Endothelial cell of umbilical vein (primary cell): Measurements from ENCODE around the gene MED12L. TPM values are rescaled to one million over a fixed set of nuclear protein-coding genes. Genes with fewer than 3 reads are reported as not detected.

Source experiments
- BruUV-seq: library from RNA; stranded (reverse); fragments of 400-500 nt; replicated peaks from 2 replicates; lab custom pipeline; 2021; lab: Mats Ljungman, UMichigan
- CTCF ChIA-PET: fragments of 300-600, 350-600 bp; sonication (Branson Sonifier 250); formaldehyde crosslinking; loops from one replicate; lab custom pipeline; 2021; ENCODE audit warnings: antibody characterized with exemption, inconsistent platforms; lab: Charles Lee
- POLR2A ChIA-PET: fragments of 300-600, 350-600 bp; sonication (Branson Sonifier 250); formaldehyde crosslinking; loops from one replicate; lab custom pipeline; 2021; ENCODE audit warnings: antibody characterized with exemption, inconsistent platforms; lab: Charles Lee
- DNase-seq: peaks from one replicate; pipeline ENCODE4 v3.0.0-alpha.2; 2011; ENCODE audit warnings: low read depth, low spot score
- FAIRE-seq: peaks from 2 replicates; lab custom pipeline; 2011; peaks lifted over from hg19 to GRCh38; lab: Jason Lieb, UNC
- H2AFZ ChIP-seq: 2 replicates; pipeline ENCODE4 v1.6.0; 2012; ENCODE audit warnings: low read depth, low read length, control low read depth, inconsistent platforms
- H3K27ac ChIP-seq: 2 replicates; pipeline ENCODE4 v1.5.1; 2011; ENCODE audit warnings: low read depth, mild to moderate bottlenecking, control low read depth, low read length, moderate library complexity; ENCODE audit not compliant: insufficient read depth
- H3K27me3 ChIP-seq, 2 experiments: 2 replicates each; pipeline versions ENCODE4 v1.6.0 to v1.6.1; 2011; ENCODE audit warnings: low read length in 2 of 2, mixed read lengths in 1 of 2; ENCODE audit not compliant: control insufficient read depth in 2 of 2, insufficient read depth in 2 of 2
- H3K36me3 ChIP-seq, 2 experiments: 2 replicates in 1 of 2; 3 replicates in 1 of 2; pipeline ENCODE4 v1.5.1; 2011; ENCODE audit warnings: low read length in 2 of 2, mild to moderate bottlenecking in 1 of 2, moderate library complexity in 1 of 2; ENCODE audit not compliant: control insufficient read depth in 2 of 2, insufficient read depth in 2 of 2; ENCODE audit errors: extremely low read depth in 1 of 2
- H3K4me1 ChIP-seq: 3 replicates; pipeline ENCODE4 v1.5.1; 2011; ENCODE audit warnings: mild to moderate bottlenecking, low read length; ENCODE audit not compliant: control insufficient read depth, insufficient read depth; ENCODE audit errors: extremely low read depth
- H3K4me2 ChIP-seq: 2 replicates; pipeline ENCODE4 v1.6.1; 2011; ENCODE audit warnings: low read length, control low read depth, mixed read lengths; ENCODE audit not compliant: insufficient read depth
- H3K4me3 ChIP-seq, 3 experiments: fragments of 200-600 bp in 1 of 3; sonication (generic), shearing (Covaris generic) in 1 of 3; replicated peaks in 1 of 3; 2 replicates each; pipeline ENCODE4 v1.5.1; 2011 to 2016; ENCODE audit warnings: control low read depth in 3 of 3, low read length in 3 of 3, mild to moderate bottlenecking in 2 of 3, inconsistent platforms in 1 of 3, low read depth in 1 of 3, moderate library complexity in 1 of 3; ENCODE audit not compliant: insufficient read depth in 1 of 3
- H3K79me2 ChIP-seq: 2 replicates; pipeline ENCODE4 v1.6.0; 2012; ENCODE audit warnings: low read length, inconsistent platforms; ENCODE audit not compliant: control insufficient read depth, insufficient read depth
- H3K9ac ChIP-seq: replicated peaks from 2 replicates; pipeline ENCODE3; 2011; ENCODE audit warnings: low read length, control low read depth; ENCODE audit not compliant: insufficient read depth; ENCODE audit errors: extremely low read depth
- H3K9me1 ChIP-seq: replicated peaks from 3 replicates; pipeline ENCODE4 v1.6.0; 2011; ENCODE audit warnings: mild to moderate bottlenecking, low read length; ENCODE audit not compliant: control insufficient read depth, insufficient read depth; ENCODE audit errors: extremely low read depth
- H3K9me3 ChIP-seq: replicated peaks from 2 replicates; pipeline ENCODE4 v1.5.1; 2012; ENCODE audit warnings: low read length, inconsistent platforms; ENCODE audit not compliant: control insufficient read depth, insufficient read depth
- H4K20me1 ChIP-seq: replicated peaks from 2 replicates; pipeline ENCODE3; 2011; ENCODE audit warnings: mild to moderate bottlenecking, low read length; ENCODE audit not compliant: control insufficient read depth, insufficient read depth; ENCODE audit errors: extremely low read depth
- EZH2 ChIP-seq: IDR thresholded peaks from 2 replicates; pipeline ENCODE4 v1.6.1; 2012; ENCODE audit warnings: borderline replicate concordance, low read depth, mild to moderate bottlenecking, moderate library complexity, low read length, inconsistent platforms; ENCODE audit not compliant: severe bottlenecking
- FOS ChIP-seq: IDR thresholded peaks from 2 replicates; pipeline ENCODE4 v1.6.1; 2011; ENCODE audit warnings: mild to moderate bottlenecking, low read length, moderate library complexity, borderline replicate concordance; ENCODE audit not compliant: insufficient read depth
- GATA2 ChIP-seq: IDR thresholded peaks from 2 replicates; pipeline ENCODE4 v1.7.0; 2011; ENCODE audit warnings: low read depth, mild to moderate bottlenecking, moderate library complexity, mixed read lengths, low read length; ENCODE audit not compliant: insufficient read length, insufficient read depth
- JUN ChIP-seq: IDR thresholded peaks from 2 replicates; pipeline ENCODE4 v1.6.1; 2011; ENCODE audit warnings: borderline replicate concordance, low read depth; ENCODE audit not compliant: insufficient read length, insufficient read depth
- MYC ChIP-seq: IDR thresholded peaks from one replicate; pipeline ENCODE4 v1.6.1; 2011; ENCODE audit warnings: mild to moderate bottlenecking, low read depth, low read length
- POLR2A ChIP-seq: IDR thresholded peaks from 2 replicates; pipeline ENCODE4 v1.6.1; 2012; ENCODE audit warnings: low read depth, mild to moderate bottlenecking, control low read depth, low read length
- POLR2AphosphoS5 ChIP-seq: IDR thresholded peaks from 2 replicates; pipeline ENCODE4 v1.6.1; 2012; ENCODE audit warnings: low read depth, mild to moderate bottlenecking, control low read depth, low read length, moderate library complexity; ENCODE audit not compliant: insufficient read depth
- dilution Hi-C: fragments of 300-500 bp; cut with MboI; formaldehyde crosslinking; loops from one replicate; pipeline ENCODE4 v1.15.0; 2019; ENCODE audit warnings: low sequenced_read_pairs; ENCODE audit not compliant: extremely low pct_ligation_motif_present
- intact Hi-C: fragments of 100-400 bp; cut with micrococcal nuclease; formaldehyde crosslinking; loops from one replicate; pipeline ENCODE4 v1.10.0; 2022
- polyA plus RNA-seq, 4 experiments: library from polyadenylated mRNA; depleted of rRNA in 3 of 4; stranded (reverse) in 3 of 4; unstranded in 1 of 4; fragments of >200 nt; gene quantifications; 2 replicates each; pipeline versions ENCODE4 v1.2.1 to v1.2.3, GENCODE V29; 2011 to 2012; ENCODE audit warnings: missing spikeins in 1 of 4
- total RNA-seq: library from RNA; stranded (reverse); gene quantifications from 2 replicates; pipeline ENCODE4 v1.2.3, GENCODE V29; 2021
- TF ChIP-seq, protein P1 (sequence below): IDR thresholded peaks from 2 replicates; pipeline ENCODE4 v1.6.1; 2011; ENCODE audit not compliant: insufficient read depth, insufficient read length
- TF ChIP-seq, protein P2 (sequence below), 2 donors: IDR thresholded peaks; 1 replicate in 1 of 2; 2 replicates in 1 of 2; pipeline ENCODE4 v1.5.1; 2011; ENCODE audit warnings: low read length in 2 of 2, mild to moderate bottlenecking in 2 of 2, moderate library complexity in 2 of 2, control low read depth in 1 of 2, inconsistent platforms in 1 of 2, low read depth in 1 of 2; ENCODE audit not compliant: insufficient read depth in 1 of 2; ENCODE audit errors: extremely low read depth in 1 of 2

The MED12L gene
- total and polyA plus RNA-seq, 2 donors (not counting 3 experiments of a cell fraction or from before 2014, with no cell fraction given): 0.03 to 0.27 TPM

DNA sequence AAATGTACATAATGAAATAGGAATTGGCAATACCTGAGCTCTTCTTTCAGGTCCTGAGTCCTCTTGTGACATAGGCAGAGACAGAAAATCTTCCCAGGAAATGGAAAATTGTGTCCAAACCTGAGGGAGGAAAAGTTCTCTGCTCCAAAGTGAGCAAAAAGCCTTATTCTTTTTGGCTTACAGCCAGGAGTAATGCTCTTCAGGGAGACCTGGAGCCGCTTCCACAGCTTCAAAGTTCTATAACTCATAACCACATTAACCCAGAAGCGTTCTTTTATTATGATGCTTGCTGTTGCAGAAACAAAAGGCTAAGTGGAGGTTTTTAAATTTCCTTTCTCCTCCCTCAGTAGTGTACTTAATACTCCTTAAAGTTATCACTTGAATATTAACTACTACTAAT is 374.8 kb downstream of the MED12L start:
- no TSS peak for BruUV-seq
- FAIRE-seq: no peak
- no peak for DNase-seq
- H3K79me2 ChIP-seq: no peaks in the 10 kb centered on the region
- no peaks in the 10 kb centered on the region for H3K9me3 ChIP-seq
- H3K4me3 ChIP-seq: no peak overlapping the region
- H2AFZ ChIP-seq: no peak overlapping the region
- H3K36me3 ChIP-seq: no peaks in the 10 kb centered on the region
- intact Hi-C loops: loop anchor here (10.0 kb wide), 1 partner anchor 1115 kb away; no protein-coding TSS in a partner anchor
- TF ChIP-seq FOS (no peak), POLR2AphosphoS5 (no peak), EZH2 (no peak), POLR2A (no peak), GATA2 (no peak), MYC (no peak), JUN (no peak)
- TF ChIP-seq, protein P1, sequence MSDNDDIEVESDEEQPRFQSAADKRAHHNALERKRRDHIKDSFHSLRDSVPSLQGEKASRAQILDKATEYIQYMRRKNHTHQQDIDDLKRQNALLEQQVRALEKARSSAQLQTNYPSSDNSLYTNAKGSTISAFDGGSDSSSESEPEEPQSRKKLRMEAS: no peak
- TF ChIP-seq, protein P2, sequence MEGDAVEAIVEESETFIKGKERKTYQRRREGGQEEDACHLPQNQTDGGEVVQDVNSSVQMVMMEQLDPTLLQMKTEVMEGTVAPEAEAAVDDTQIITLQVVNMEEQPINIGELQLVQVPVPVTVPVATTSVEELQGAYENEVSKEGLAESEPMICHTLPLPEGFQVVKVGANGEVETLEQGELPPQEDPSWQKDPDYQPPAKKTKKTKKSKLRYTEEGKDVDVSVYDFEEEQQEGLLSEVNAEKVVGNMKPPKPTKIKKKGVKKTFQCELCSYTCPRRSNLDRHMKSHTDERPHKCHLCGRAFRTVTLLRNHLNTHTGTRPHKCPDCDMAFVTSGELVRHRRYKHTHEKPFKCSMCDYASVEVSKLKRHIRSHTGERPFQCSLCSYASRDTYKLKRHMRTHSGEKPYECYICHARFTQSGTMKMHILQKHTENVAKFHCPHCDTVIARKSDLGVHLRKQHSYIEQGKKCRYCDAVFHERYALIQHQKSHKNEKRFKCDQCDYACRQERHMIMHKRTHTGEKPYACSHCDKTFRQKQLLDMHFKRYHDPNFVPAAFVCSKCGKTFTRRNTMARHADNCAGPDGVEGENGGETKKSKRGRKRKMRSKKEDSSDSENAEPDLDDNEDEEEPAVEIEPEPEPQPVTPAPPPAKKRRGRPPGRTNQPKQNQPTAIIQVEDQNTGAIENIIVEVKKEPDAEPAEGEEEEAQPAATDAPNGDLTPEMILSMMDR (IDR thresholded peaks at IDR 0.05; ENCODE audit: extremely low read depth in 1 of 2, insufficient read depth in 1 of 2, low read depth in 1 of 2, low read length in 2 of 2): no peak
- ChIA-PET CTCF (interaction anchor here (0.7 to 2.0 kb wide), 7 partner anchors 9 to 379 kb away, joined by 3 to 7 read pairs (median 3); no protein-coding TSS in a partner anchor), POLR2A (no interaction called here)
- H3K4me2 ChIP-seq: no peak overlapping the region
- no peak overlapping the region for H3K9ac ChIP-seq
- dilution Hi-C loops: no loop called here
- H3K9me1 ChIP-seq: no peaks in the 10 kb centered on the region
- peaks cover 3% of the 10 kb centered on the region for H3K4me1 ChIP-seq
- no peak overlapping the region for H3K27ac ChIP-seq
- H4K20me1 ChIP-seq: no peaks in the 10 kb centered on the region
- peaks cover 23 to 41% of the 10 kb centered on the region in 2 experiments for H3K27me3 ChIP-seq
